ENCODE results near the gene FAM3A.

DNA sequence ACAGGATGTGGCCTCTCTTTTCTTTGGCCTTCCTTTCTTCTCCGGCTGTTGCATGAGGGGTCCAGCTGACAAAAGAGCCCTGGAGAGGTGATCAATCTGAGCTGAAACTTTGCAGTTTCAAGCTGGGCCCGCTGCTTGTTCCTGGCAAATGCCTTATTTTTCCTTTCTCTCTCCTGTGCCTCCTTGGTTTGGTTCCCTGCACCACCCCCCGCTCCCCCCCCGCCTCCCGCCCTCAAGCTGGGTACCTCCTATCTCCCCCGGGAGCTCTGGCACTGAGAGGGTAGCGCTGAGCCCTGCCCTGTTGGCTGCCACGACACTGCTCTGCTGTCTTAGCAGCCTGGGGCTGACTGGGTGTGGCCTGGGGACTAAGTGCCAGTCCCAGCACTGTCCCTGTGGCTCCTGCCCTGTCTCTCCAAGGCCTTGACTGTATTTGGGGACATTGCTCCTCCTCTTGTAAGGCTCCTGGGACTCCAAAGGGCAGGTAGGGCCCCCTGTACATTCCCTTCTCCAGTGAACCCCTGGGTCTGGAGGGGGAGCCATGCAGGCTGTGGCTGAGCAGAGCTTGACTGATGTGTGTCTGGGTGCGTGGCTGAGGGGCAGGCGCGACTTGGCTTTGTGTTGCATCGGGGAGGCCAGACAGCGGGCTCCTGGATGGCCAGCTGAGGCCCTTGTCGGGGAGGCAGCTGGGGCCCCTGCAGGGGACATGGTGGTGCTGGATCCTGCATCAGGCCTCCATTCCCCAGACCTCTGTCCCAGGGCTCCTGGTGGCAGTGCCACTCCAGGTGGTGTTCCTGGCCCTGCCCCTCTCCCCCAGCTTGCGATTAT lies 56.9 kb downstream of the FAM3A start:
- TF ChIP-seq, protein P1, sequence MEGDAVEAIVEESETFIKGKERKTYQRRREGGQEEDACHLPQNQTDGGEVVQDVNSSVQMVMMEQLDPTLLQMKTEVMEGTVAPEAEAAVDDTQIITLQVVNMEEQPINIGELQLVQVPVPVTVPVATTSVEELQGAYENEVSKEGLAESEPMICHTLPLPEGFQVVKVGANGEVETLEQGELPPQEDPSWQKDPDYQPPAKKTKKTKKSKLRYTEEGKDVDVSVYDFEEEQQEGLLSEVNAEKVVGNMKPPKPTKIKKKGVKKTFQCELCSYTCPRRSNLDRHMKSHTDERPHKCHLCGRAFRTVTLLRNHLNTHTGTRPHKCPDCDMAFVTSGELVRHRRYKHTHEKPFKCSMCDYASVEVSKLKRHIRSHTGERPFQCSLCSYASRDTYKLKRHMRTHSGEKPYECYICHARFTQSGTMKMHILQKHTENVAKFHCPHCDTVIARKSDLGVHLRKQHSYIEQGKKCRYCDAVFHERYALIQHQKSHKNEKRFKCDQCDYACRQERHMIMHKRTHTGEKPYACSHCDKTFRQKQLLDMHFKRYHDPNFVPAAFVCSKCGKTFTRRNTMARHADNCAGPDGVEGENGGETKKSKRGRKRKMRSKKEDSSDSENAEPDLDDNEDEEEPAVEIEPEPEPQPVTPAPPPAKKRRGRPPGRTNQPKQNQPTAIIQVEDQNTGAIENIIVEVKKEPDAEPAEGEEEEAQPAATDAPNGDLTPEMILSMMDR (IDR thresholded peaks at IDR 0.05): no peak
- TF ChIP-seq POLR2A (IDR thresholded peaks at IDR 0.05): no peak

Data from testis (tissue), 2 donors.